OCI-LY1 (cell line): ENCODE data around the gene RBM24.

Source experiments
- CTCF ChIP-seq: fragments of 200-600 bp; sonication (generic), shearing (Covaris generic); IDR thresholded peaks from 2 replicates; pipeline ENCODE4 v1.5.1; 2017; ENCODE audit warnings: mild to moderate bottlenecking, antibody characterized with exemption, low read length, moderate library complexity, mixed read lengths
- EZH2 ChIP-seq: fragments of 200-600 bp; sonication (generic), shearing (Covaris generic); IDR thresholded peaks from 2 replicates; pipeline ENCODE4 v1.8.0; 2017; ENCODE audit warnings: borderline replicate concordance, mixed run types, mild to moderate bottlenecking, antibody characterized with exemption, low read length, moderate library complexity, mixed read lengths

DNA sequence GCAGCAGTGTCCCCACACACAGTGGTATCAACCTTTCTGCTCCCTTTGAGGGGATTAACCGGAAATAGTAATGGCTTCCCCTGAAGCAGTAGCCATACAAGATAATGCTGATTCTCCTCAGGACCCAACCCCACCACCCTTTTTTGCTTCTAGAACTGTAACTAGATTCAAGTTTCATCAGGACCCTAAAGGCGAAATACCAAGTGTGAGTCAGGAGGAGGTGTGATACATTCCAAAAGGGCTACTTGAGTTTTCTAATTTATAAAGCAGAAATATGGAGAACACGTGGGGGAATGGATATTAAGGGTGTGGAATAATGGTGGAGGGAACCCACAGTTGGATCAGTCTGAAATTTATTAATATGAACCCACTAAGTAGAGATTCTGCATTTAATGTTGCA, 60.7 kb downstream of the RBM24 start:
- no peak for TF ChIP-seq CTCF
- no peak for TF ChIP-seq EZH2
